RPMI7951 (cell line): ENCODE measurements around the gene DGUOK. TPM values are rescaled to one million over a fixed set of nuclear protein-coding genes. Genes with fewer than 3 reads are reported as not detected.
"Not testable (repeated sequence)": the region's sequence is repeated elsewhere in the genome, so short reads cannot be mapped to it uniquely, and the experiment has no call there.

Experiments
- DNase-seq: peaks from one replicate; pipeline ENCODE4 v3.0.0-alpha.2; 2012; ENCODE audit warnings: low read depth
- total RNA-seq: library from RNA; depleted of rRNA; stranded (reverse); fragments of >200 nt; shearing (Covaris generic); gene quantifications from 2 replicates; pipeline ENCODE4 v1.2.3, GENCODE V29; 2014; rRNA removed

The DGUOK gene
- total RNA-seq = 161 and 169 TPM in 2 replicates

- DNase-seq = peak; percentile 99
These were observed at the start of gene DGUOK for GRCh38 chr2:73926493-73927327. Gene DGUOK (plus strand): TSS chr2:73926880. CDS start chr2:73926911, 31 bp downstream.

- no peak for DNase-seq
These were observed 49.4 kb upstream of the DGUOK start for GRCh38 chr2:73877071-73877802.

DNA sequence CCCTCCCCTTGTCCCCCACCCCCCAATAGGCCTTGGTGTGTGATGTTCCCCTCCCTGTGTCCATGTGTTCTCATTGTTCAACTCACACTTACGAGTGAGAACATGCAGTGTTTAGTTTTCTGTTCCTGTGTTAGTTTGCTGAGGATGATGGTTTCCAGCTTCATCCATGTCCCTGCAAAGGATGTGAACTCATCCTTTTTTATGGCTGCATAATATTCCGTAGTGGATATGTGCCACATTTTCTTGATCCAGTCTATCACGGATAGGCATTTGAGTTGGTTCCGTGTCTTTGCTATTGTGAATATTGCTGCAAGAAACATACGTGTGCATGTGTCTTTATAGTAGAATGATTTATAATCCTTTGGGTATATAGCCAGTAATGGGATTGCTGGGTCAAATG is 48.7 kb upstream of the DGUOK start:
- DNase-seq = not testable (repeated sequence)

DNA sequence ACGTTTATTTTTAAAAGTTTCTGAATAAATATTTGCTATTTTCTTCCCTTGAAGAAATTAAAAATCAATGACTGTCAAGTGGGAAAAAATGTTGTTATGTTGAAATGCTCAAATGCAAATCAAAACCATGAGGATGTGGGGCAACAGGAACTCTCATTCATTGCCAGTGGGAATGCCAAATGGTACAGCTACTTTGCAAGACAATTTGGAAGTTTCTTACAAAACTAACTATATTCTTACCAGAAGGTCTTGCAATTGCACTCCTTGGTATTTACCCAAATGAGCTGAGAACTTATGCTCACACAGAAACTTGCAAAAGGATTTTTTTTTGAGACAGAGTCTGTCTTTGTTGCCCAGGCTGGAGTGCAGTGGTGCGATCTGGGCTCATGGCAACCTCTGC is 41.3 kb upstream of the DGUOK start:
- no peak for DNase-seq

- DNase-seq = no peak
These were observed 40.3 kb upstream of the DGUOK start for GRCh38 chr2:73886357-73886756.

- DNase-seq = peak; percentile 30
These were observed 38.9 kb upstream of the DGUOK start for GRCh38 chr2:73887596-73888353.

DNA sequence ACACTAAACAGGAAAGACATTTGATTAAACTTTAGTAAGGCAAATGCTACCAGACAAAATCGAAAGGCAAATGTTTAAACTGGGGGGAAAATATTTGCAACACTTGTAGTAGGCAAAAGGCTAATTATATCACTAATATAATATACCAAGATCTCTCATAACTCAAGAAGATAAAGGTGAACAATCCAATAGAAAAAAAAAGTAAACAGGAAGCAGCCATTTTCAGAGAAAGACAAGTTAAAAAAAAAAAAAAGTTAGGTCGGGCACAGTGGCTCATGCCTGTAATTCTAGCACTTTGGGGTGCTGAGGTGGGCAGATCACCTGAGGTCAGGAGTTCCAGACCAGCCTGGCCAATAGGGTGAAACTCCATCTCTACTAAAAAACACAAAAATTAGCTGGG is 38.3 kb upstream of the DGUOK start:
- no peak for DNase-seq

- DNase-seq = no peak
These were observed 37.5 kb upstream of the DGUOK start for GRCh38 chr2:73889206-73889605.

DNA sequence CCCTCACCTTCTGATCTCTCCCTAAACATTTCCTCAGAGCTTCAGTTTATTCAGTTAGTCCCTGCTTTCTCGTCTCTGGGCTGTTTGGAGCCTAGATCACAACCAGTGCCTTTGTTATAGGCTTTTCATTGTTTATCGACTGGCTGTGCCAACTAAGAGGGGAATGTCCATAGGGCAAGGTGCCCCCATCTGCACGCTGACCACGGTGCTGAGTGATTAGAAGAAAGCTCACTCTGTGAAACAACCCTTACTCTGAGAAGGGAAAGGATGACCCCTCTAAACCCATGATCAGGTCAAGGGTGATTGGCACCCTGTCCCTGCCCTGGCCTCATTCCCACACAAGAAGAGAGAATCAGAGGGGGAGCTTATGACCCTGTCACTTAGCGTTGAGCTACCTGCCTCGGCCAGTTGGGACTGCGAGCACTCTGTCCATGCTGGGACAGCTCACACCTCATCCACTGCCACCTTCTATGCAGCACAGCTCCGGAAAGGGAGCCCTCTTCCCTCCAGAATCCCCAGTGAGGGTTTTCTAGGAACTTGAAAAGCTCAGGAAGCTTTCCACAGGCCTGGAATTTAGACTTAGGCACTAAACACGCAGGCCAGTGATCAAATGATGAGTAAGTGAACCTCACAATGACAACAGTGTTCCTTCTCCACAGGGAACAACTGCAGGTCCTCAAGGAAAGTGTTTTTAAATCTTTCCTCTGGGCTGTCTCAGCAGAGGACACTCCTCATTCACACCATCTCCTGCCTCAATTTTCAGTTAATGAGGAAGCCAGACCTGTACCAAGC is 36.2 kb upstream of the DGUOK start:
- peak; percentile 39 for DNase-seq

GRCh38 chr2:73891276-73891901 is 35.3 kb upstream of the DGUOK start:
- no peak for DNase-seq

- DNase-seq = peak; percentile 24
These were observed 33.9 kb upstream of the DGUOK start, which contains the start of gene ACTG2 for GRCh38 chr2:73892631-73893329. Gene ACTG2 (plus strand): TSS chr2:73893008. CDS start chr2:73901312, 8,304 bp downstream.

DNA sequence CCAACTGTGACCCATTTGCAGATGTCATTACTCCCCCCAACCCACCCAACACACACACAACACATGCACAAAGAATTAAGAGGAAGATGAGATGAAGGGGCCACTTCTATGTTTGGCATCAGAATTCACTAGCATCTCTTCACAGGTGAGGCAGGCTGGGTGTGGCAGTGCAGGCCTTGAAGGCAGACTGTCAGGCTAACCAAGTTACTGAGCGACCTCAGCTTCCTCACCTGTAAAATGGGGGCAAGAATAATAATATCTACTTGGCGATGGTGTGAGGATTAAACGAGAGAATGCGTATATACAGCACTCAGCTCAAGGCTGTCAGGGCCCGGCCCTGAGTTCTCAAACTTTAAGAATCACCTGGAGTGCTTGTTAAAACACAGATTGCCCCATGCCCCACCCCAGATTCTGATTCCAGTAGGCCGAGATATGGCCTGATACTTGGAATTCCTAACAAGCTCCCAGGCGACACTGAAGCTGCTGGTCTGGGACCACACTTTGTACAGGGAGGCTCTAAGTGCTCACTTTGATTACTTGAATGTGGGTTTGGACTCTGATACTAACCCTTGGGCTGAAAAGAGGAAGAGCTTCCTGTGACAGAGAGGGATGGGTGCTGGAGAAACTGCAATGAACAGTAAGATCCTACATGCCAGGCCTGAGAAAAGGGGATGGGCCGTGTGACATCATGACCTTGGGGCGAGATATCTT is 32.8 kb upstream of the DGUOK start:
- DNase-seq = no peak

DNA sequence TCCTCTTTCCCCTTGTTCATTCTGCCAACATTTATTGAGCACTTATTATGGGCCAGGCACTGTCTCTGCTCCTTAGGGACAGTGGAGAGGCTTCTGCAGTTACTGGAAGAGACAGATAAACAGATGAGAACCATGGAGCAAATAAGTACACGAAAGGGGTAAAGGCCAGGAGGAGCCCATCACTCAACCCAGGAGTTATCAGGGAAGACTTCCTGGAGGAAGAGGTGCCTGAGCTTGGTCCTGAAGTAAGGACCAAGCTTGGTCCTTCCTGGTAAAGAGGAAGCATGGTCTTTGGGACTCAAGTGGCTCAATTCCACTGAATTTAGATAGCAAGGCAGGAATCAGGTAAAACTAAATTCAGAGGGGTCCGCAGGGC is 32.2 kb upstream of the DGUOK start:
- DNase-seq = no peak

DNA sequence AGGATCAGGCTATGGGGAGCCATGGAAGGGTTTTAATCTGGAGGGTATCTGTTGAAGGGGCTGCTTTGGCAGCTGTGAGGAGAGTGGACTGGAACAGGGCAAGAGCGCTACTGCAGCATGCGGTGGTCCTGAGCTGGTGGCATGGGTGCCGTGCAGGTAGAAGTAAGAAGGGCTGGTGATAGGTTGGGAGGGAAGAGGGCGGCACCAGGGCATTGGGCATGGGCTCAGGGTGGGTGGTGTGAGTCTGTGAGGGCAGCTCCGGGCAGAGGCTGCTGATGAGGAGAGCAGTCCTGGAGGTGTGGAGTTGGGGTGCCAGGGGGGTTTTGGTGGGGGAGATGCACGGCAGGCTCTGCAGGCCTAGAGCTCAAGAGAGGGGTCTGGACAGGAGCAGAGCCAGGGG is 31.8 kb upstream of the DGUOK start:
- no peak for DNase-seq

DNA sequence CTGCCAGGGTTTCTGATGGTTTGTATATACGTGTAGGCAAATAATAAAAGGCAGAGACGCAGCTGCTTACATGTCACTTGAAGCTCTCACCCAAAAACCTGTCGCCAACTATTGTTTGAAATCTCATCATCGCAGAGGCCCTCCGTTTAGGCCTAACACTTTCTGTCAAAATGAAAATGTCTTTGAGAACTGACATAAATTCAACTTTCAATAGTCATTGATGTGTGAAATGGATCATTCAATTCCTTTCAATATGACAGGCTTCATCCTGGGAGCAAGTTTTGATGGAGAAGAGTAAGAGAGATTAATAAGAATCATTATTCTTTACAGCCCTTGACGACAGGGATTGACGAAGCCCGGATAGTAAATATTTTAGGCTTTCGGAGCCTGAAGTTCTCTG is 31.2 kb upstream of the DGUOK start:
- no peak for DNase-seq

GRCh38 chr2:73896362-73897239 is 30.1 kb upstream of the DGUOK start:
- DNase-seq = peak; percentile 94

DNA sequence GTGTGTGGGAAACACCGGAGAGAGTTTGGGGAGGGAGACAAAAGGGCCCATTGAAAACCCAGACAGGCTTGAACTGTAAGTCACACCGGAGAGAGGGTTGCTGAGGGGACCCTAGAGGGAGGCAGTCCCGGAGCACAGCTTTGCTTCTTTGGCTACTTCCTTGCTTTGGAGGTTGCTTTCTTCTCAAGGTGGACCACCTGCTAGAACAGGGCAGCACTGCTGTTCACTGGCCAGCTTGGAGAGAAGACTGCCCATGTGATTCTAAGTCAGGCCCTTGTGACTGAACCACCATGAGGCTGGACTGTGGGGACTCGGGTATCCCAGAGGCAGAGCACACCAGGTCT is 29.5 kb upstream of the DGUOK start:
- DNase-seq = no peak

- no peak for DNase-seq
These were observed 28.7 kb upstream of the DGUOK start for GRCh38 chr2:73897934-73898333.
